ENCODE measurements around the gene LYST. TPM values are rescaled to one million over a fixed set of nuclear protein-coding genes. Genes with fewer than 3 reads are reported as not detected.
A peak's percentile ranks its signal among the peaks of the same experiment; 100 is the strongest.

Gene LYST
- polyA plus RNA-seq, 3 donors: 46.3 to 128 (median 67.9) TPM

GRCh38 chr1:235679005-235679404 is 187.7 kb downstream of the LYST start:
- peaks cover 0 to 7% (median 1%) of the 10 kb centered on the region in 7 donors for H3K9me3 Mint-ChIP-seq
- H3K27ac Mint-ChIP-seq: peak overlapping the region in 1 of 7 donors; percentile 18
- no peaks in the 10 kb centered on the region for H3K4me1 Mint-ChIP-seq
- Histone ChIP-seq H3K9me3 (replicated peaks in 1 of 2; ENCODE audit: control insufficient read depth in 1 of 2, insufficient read depth in 1 of 2, low read length in 2 of 2) (peaks cover 4 to 11% of the 10 kb centered on the region in 2 donors), H4K20me1 (ENCODE audit: insufficient read depth, low read length) (peaks cover 82% of the 10 kb centered on the region), H3K79me2 (ENCODE audit: insufficient read depth, low read length) (peaks cover 9% of the 10 kb centered on the region), H3K4me2 (replicated peaks; ENCODE audit: extremely low read depth, low read length, poor library complexity, severe bottlenecking) (no peak overlapping the region), H3K4me3 (replicated peaks in 1 of 3; ENCODE audit: low read depth in 2 of 3, low read length in 3 of 3) (no peak overlapping the region), H3K36me3 (replicated peaks in 1 of 2; ENCODE audit: control insufficient read depth in 1 of 2, insufficient read depth in 2 of 2, low read length in 2 of 2) (peaks cover 96% of the 10 kb centered on the region in 2 donors), H3K27me3 (ENCODE audit: control insufficient read depth in 2 of 2, insufficient read depth in 2 of 2, low read length in 2 of 2) (no peaks in the 10 kb centered on the region), H2AFZ (ENCODE audit: insufficient read depth, low read depth, low read length, poor library complexity, severe bottlenecking) (no peak overlapping the region), H3K4me1 (ENCODE audit: control insufficient read depth in 1 of 2, insufficient read depth in 2 of 2, low read length in 2 of 2) (no peaks in the 10 kb centered on the region), H3K27ac (ENCODE audit: low read depth in 1 of 2, low read length in 2 of 2) (peak overlapping the region in 1 of 2 donors; percentile 32), H3K9ac (ENCODE audit: insufficient read depth, low read length, poor library complexity, severe bottlenecking) (no peak overlapping the region)
- WGBS (ENCODE audit: insufficient coverage): 92% methylated on average over 2 of the region's 2 CpGs
- DNase-seq: no peak
- no peaks in the 10 kb centered on the region for H3K27me3 Mint-ChIP-seq (ENCODE audit: low read depth in 3 of 3)
- no peak for TF ChIP-seq CTCF (IDR thresholded peaks at IDR 0.05)
- intact Hi-C loops (cut with micrococcal nuclease): no loop called here
- H3K36me3 Mint-ChIP-seq: peaks cover 69 to 85% of the 10 kb centered on the region in 2 donors
- no peak overlapping the region for H3K4me3 Mint-ChIP-seq

GRCh38 chr1:235675152-235675890 is 191.4 kb downstream of the LYST start:
- no peak overlapping the region for H3K4me3 Mint-ChIP-seq
- no peaks in the 10 kb centered on the region for H3K4me1 ChIP-seq (ENCODE audit: control insufficient read depth in 1 of 2, insufficient read depth in 2 of 2, low read length in 2 of 2)
- H4K20me1 ChIP-seq (ENCODE audit: insufficient read depth, low read length): peaks cover 73% of the 10 kb centered on the region
- no peak overlapping the region for H3K4me2 ChIP-seq (replicated peaks; ENCODE audit: extremely low read depth, low read length, poor library complexity, severe bottlenecking)
- H3K36me3 ChIP-seq (replicated peaks in 1 of 2; ENCODE audit: control insufficient read depth in 1 of 2, insufficient read depth in 2 of 2, low read length in 2 of 2): peaks cover 96% of the 10 kb centered on the region in 2 donors
- H3K4me3 ChIP-seq (replicated peaks in 1 of 3; ENCODE audit: low read depth in 2 of 3, low read length in 3 of 3): no peak overlapping the region
- no peak overlapping the region for H3K27ac ChIP-seq (ENCODE audit: low read depth in 1 of 2, low read length in 2 of 2)
- peak overlapping the region in 2 of 7 donors; percentile 35 to 42 for H3K27ac Mint-ChIP-seq
- H3K36me3 Mint-ChIP-seq: peaks cover 76 to 85% of the 10 kb centered on the region in 2 donors
- no peak overlapping the region for H2AFZ ChIP-seq (ENCODE audit: insufficient read depth, low read depth, low read length, poor library complexity, severe bottlenecking)
- peaks cover 14% of the 10 kb centered on the region for H3K79me2 ChIP-seq (ENCODE audit: insufficient read depth, low read length)
- peaks cover 13 to 24% (median 18%) of the 10 kb centered on the region in 7 donors for H3K9me3 Mint-ChIP-seq
- intact Hi-C loops (cut with micrococcal nuclease): no loop called here
- no peaks in the 10 kb centered on the region for H3K4me1 Mint-ChIP-seq
- no peak for TF ChIP-seq CTCF (IDR thresholded peaks at IDR 0.05)
- no peak for DNase-seq
- H3K9ac ChIP-seq (ENCODE audit: insufficient read depth, low read length, poor library complexity, severe bottlenecking): no peak overlapping the region
- no peaks in the 10 kb centered on the region for H3K27me3 ChIP-seq (ENCODE audit: control insufficient read depth in 2 of 2, insufficient read depth in 2 of 2, low read length in 2 of 2)
- peaks cover 0 to 1% (median 0%) of the 10 kb centered on the region in 3 donors for H3K27me3 Mint-ChIP-seq (ENCODE audit: low read depth in 3 of 3)
- 100% methylated on average over 8 of the region's 10 CpGs for WGBS (ENCODE audit: insufficient coverage)
- peaks cover 19 to 42% of the 10 kb centered on the region in 2 donors for H3K9me3 ChIP-seq (replicated peaks in 1 of 2; ENCODE audit: control insufficient read depth in 1 of 2, insufficient read depth in 1 of 2, low read length in 2 of 2)

Measured in CD14-positive monocyte (primary cell).